ENCODE data around the gene NCAPD2.
"Not testable (repeated sequence)": the region's sequence is repeated elsewhere in the genome, so short reads cannot be mapped to it uniquely, and the experiment has no call there.

Gene NCAPD2

DNA sequence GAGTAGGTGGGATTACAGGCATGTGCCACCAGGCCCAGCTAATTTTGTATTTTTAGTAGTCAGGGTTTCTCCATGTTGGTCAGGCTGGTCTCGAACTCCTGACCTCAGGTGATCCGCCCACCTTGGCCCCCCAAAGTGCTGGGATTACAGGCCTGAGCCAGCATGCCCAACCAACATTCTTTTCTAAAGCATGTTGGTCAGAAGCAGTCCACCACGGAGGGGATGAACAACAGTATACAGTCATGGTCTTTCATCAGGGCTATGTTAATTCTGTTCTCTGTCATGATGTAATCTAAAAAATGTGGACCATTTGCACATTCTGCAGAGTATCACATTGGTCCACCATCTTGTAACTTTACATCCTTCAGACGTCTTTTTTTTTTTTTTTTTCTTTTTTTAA, 4.5 kb upstream of the NCAPD2 start:
- Histone ChIP-seq H3K27me3 (ENCODE audit: low read depth, low read length) (no peaks in the 10 kb centered on the region), H3K4me1 (ENCODE audit: low read length) (peaks cover 7% of the 10 kb centered on the region), H3K79me2 (ENCODE audit: low read length) (peaks cover 16% of the 10 kb centered on the region), H3K9ac (ENCODE audit: low read length) (no peak overlapping the region), H3K4me2 (ENCODE audit: low read length) (no peak overlapping the region), H3K4me3 (ENCODE audit: low read length) (no peak overlapping the region), H4K20me1 (ENCODE audit: insufficient read depth, low read length) (no peaks in the 10 kb centered on the region), H3K27ac (ENCODE audit: low read length) (no peak overlapping the region), H3K9me3 (ENCODE audit: insufficient read depth, low read length) (no peaks in the 10 kb centered on the region), H3K36me3 (replicated peaks; ENCODE audit: low read depth, low read length) (peaks cover 9% of the 10 kb centered on the region), H2AFZ (ENCODE audit: low read depth, low read length) (no peak overlapping the region)
- no peak for TF ChIP-seq EZH2phosphoT487 (IDR thresholded peaks at IDR 0.05; ENCODE audit: low read depth)
- TF ChIP-seq, protein P1, sequence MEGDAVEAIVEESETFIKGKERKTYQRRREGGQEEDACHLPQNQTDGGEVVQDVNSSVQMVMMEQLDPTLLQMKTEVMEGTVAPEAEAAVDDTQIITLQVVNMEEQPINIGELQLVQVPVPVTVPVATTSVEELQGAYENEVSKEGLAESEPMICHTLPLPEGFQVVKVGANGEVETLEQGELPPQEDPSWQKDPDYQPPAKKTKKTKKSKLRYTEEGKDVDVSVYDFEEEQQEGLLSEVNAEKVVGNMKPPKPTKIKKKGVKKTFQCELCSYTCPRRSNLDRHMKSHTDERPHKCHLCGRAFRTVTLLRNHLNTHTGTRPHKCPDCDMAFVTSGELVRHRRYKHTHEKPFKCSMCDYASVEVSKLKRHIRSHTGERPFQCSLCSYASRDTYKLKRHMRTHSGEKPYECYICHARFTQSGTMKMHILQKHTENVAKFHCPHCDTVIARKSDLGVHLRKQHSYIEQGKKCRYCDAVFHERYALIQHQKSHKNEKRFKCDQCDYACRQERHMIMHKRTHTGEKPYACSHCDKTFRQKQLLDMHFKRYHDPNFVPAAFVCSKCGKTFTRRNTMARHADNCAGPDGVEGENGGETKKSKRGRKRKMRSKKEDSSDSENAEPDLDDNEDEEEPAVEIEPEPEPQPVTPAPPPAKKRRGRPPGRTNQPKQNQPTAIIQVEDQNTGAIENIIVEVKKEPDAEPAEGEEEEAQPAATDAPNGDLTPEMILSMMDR (IDR thresholded peaks at IDR 0.05; ENCODE audit: low read depth, low read length), result no peak

- not testable (repeated sequence) for H3K27ac ChIP-seq (ENCODE audit: low read length); H3K9ac ChIP-seq (ENCODE audit: low read length)
Measured at GRCh38 chr12:6490673-6491072, 3.2 kb upstream of the NCAPD2 start.

GRCh38 chr12:6492838-6493496, 935 bp upstream of the NCAPD2 start, which contains the start of gene MRPL51:
Gene MRPL51, minus strand, starts transcription at chr12:6493262. Its CDS starts 126 bp downstream, at chr12:6493136.
- Histone ChIP-seq H3K4me3 (ENCODE audit: low read length) (peak within 1 kb of the TSS; percentile 83), H2AFZ (ENCODE audit: low read depth, low read length) (peak within 1 kb of the TSS; percentile 60), H3K9ac (ENCODE audit: low read length) (peak within 1 kb of the TSS; percentile 95), H3K27ac (ENCODE audit: low read length) (peak within 1 kb of the TSS; percentile 92), H3K9me3 (ENCODE audit: insufficient read depth, low read length) (no peaks in the 10 kb centered on the region), H3K4me2 (ENCODE audit: low read length) (peak within 1 kb of the TSS; percentile 93), H3K4me1 (ENCODE audit: low read length) (peaks cover 17% of the 10 kb centered on the region), H3K79me2 (ENCODE audit: low read length) (peaks cover 49% of the 10 kb centered on the region), H3K27me3 (ENCODE audit: low read depth, low read length) (no peaks in the 10 kb centered on the region), H3K36me3 (replicated peaks; ENCODE audit: low read depth, low read length) (peaks cover 28% of the 10 kb centered on the region), H4K20me1 (ENCODE audit: insufficient read depth, low read length) (no peaks in the 10 kb centered on the region)
- TF ChIP-seq EZH2phosphoT487 (IDR thresholded peaks at IDR 0.05; ENCODE audit: low read depth), result no peak
- TF ChIP-seq, protein P1 (IDR thresholded peaks at IDR 0.05; ENCODE audit: low read depth, low read length), result no peak

More at GRCh38 chr12:6490673-6491072, 3.2 kb upstream of the NCAPD2 start:
- H3K79me2 ChIP-seq (ENCODE audit: low read length), result peaks cover 28% of the 10 kb centered on the region
- peaks cover 18% of the 10 kb centered on the region for H3K36me3 ChIP-seq (replicated peaks; ENCODE audit: low read depth, low read length)
- peaks cover 17% of the 10 kb centered on the region for H3K4me1 ChIP-seq (ENCODE audit: low read length)
- not testable (repeated sequence) for H3K27me3 ChIP-seq (ENCODE audit: low read depth, low read length); H3K4me3 ChIP-seq (ENCODE audit: low read length); H3K9me3 ChIP-seq (ENCODE audit: insufficient read depth, low read length); H3K4me2 ChIP-seq (ENCODE audit: low read length); H4K20me1 ChIP-seq (ENCODE audit: insufficient read depth, low read length); H2AFZ ChIP-seq (ENCODE audit: low read depth, low read length)

GRCh38 chr12:6494258-6494743, 399 bp downstream of the NCAPD2 start:
- H3K36me3 ChIP-seq (replicated peaks; ENCODE audit: low read depth, low read length), result peaks cover 38% of the 10 kb centered on the region
- H3K9me3 ChIP-seq (ENCODE audit: insufficient read depth, low read length), result no peaks in the 10 kb centered on the region
- peak overlapping the region; percentile 83 for H3K4me3 ChIP-seq (ENCODE audit: low read length)
- no peaks in the 10 kb centered on the region for H3K27me3 ChIP-seq (ENCODE audit: low read depth, low read length)
- H3K79me2 ChIP-seq (ENCODE audit: low read length), result peaks cover 56% of the 10 kb centered on the region
- TF ChIP-seq, protein P1 (IDR thresholded peaks at IDR 0.05; ENCODE audit: low read depth, low read length), result peak; percentile 14; the same call in 1 of the 2 replicates
- no peak for TF ChIP-seq EZH2phosphoT487 (IDR thresholded peaks at IDR 0.05; ENCODE audit: low read depth)
- peak overlapping the region; percentile 93 for H3K4me2 ChIP-seq (ENCODE audit: low read length)
- H2AFZ ChIP-seq (ENCODE audit: low read depth, low read length), result peak overlapping the region; percentile 54
- peaks cover 17% of the 10 kb centered on the region for H3K4me1 ChIP-seq (ENCODE audit: low read length)
- H3K27ac ChIP-seq (ENCODE audit: low read length), result peak overlapping the region; percentile 92
- H4K20me1 ChIP-seq (ENCODE audit: insufficient read depth, low read length), result no peaks in the 10 kb centered on the region
- peak overlapping the region; percentile 95 for H3K9ac ChIP-seq (ENCODE audit: low read length)
